ENCODE results near the gene MPV17. TPM values are rescaled to one million over a fixed set of nuclear protein-coding genes. Genes with fewer than 3 reads are reported as not detected.
"Not testable (repeated sequence)": the region's sequence is repeated elsewhere in the genome, so short reads cannot be mapped to it uniquely, and the experiment has no call there.

MPV17 gene
- total RNA-seq, 1 donor from 2014 or later = 79.2 TPM

GRCh38 chr2:27353762-27354596, 31.1 kb upstream of the MPV17 start:
- no peaks in the 10 kb centered on the region for H3K27me3 ChIP-seq (ENCODE audit: low read depth)
- H3K4me1 ChIP-seq = peaks cover 43% of the 10 kb centered on the region
- peaks cover 11% of the 10 kb centered on the region for H3K36me3 ChIP-seq
- intact Hi-C loops (cut with DNase I) = no loop called here
- ATAC-seq = no peak
- no peak for TF ChIP-seq CTCF (IDR thresholded peaks at IDR 0.05)
- no peak for DNase-seq
- no peak overlapping the region for H3K27ac ChIP-seq
- no peak overlapping the region for H3K4me3 ChIP-seq
- no peaks in the 10 kb centered on the region for H3K9me3 ChIP-seq

- H3K4me3 ChIP-seq; ATAC-seq; H3K27ac ChIP-seq; intact Hi-C loops (cut with DNase I); H3K27me3 ChIP-seq (ENCODE audit: low read depth); DNase-seq; H3K9me3 ChIP-seq: not testable (repeated sequence)
- Histone ChIP-seq H3K36me3 (peaks cover 11% of the 10 kb centered on the region), H3K4me1 (peaks cover 42% of the 10 kb centered on the region)
Measured at GRCh38 chr2:27353386-27353761, 30.5 kb upstream of the MPV17 start.

GRCh38 chr2:27351802-27352598, 29.1 kb upstream of the MPV17 start:
- H3K4me1 ChIP-seq = peaks cover 36% of the 10 kb centered on the region
- H3K27ac ChIP-seq = no peak overlapping the region
- H3K4me3 ChIP-seq = no peak overlapping the region
- peaks cover 19% of the 10 kb centered on the region for H3K36me3 ChIP-seq
- no peaks in the 10 kb centered on the region for H3K27me3 ChIP-seq (ENCODE audit: low read depth)
- no peaks in the 10 kb centered on the region for H3K9me3 ChIP-seq
- intact Hi-C loops (cut with DNase I) = no loop called here
- DNase-seq (no peak), ATAC-seq (no peak)
- no peak for TF ChIP-seq CTCF (IDR thresholded peaks at IDR 0.05)

DNA sequence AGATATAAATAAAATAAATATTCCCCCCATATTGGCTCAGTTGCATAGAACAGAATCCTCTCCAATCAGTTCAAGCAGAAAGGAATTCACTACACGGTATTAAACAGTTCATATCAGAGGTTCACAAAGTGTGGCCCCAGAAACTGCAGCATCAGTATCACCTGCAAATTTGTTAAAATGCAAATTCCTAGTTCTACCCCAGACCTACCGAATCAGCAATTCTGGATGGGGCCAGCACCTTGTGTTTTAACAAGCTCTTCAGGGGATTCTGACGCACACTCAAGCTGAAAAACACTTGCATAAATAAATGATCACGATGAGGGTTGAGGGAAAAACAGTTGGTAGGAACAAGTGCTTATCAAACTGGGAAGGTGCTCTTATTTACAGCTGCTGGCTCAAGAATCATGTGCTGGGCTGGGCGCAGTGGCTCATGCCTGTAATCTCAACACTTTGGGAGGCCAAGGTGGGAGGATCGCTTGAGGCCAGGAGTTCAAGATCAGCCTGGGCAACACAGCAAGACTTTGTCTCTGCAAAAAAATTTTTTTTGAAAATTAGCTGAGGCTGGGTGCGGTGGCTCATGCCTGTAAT, 27.3 kb upstream of the MPV17 start:
- Histone ChIP-seq H3K27ac (no peak overlapping the region), H3K36me3 (peaks cover 19% of the 10 kb centered on the region), H3K4me3 (no peak overlapping the region), H3K4me1 (peaks cover 29% of the 10 kb centered on the region), H3K27me3 (ENCODE audit: low read depth) (no peaks in the 10 kb centered on the region), H3K9me3 (no peaks in the 10 kb centered on the region)
- ATAC-seq (no peak), DNase-seq (no peak)
- no peak for TF ChIP-seq CTCF (IDR thresholded peaks at IDR 0.05)
- intact Hi-C loops (cut with DNase I) = no loop called here

DNA sequence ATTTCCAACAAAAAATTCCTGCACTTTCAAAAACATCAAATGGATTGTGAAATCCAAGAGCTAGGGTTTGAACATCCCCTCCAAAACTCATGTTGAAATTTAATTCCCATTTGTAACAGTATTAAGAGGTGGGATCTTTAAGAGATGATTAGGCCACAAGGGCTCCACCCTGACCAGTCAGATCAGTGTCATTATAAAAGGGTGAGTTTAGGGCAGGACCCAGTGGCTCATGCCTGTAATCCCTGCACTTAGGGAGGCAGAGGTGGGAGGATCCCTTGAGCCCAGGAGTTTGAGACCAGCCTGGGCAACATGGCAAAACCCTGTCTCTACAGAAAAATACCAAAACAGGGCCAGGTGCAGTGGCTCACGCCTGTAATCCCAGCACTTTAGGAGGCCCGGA, 24.7 kb upstream of the MPV17 start:
- no peaks in the 10 kb centered on the region for H3K27me3 ChIP-seq (ENCODE audit: low read depth)
- DNase-seq (no peak), ATAC-seq (no peak)
- intact Hi-C loops (cut with DNase I) = no loop called here
- no peak for TF ChIP-seq CTCF (IDR thresholded peaks at IDR 0.05)
- no peak overlapping the region for H3K27ac ChIP-seq
- peaks cover 7% of the 10 kb centered on the region for H3K4me1 ChIP-seq
- peaks cover 27% of the 10 kb centered on the region for H3K36me3 ChIP-seq
- H3K4me3 ChIP-seq = no peak overlapping the region
- H3K9me3 ChIP-seq = no peaks in the 10 kb centered on the region
